Measurements from ENCODE around the gene XRCC1. TPM values are rescaled to one million over a fixed set of nuclear protein-coding genes. Genes with fewer than 3 reads are reported as not detected.
"Not testable (repeated sequence)": the region's sequence is repeated elsewhere in the genome, so short reads cannot be mapped to it uniquely, and the experiment has no call there.

Gene XRCC1
- total RNA-seq, 4 donors from 2014 or later = 9.3 to 20.3 (median 16.7) TPM

DNA sequence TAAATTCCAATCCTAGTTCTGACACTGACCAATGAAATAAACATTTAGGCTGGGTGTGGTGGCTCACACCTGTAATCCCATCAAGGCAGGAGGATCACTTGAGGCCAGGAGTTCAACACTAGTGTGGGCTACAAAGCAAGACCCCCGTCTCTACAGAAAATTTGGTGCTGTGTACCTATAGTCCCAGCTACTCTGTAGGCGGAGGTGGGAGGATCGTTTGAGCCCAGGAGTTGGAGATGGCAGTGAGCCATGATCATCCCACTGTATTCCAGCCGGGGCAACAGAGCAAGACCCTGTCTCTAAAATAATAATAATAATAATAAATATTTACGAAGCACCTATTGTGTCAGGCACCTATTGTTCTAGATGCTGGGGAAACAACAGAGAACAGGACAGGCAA is 13.9 kb upstream of the XRCC1 start:
- peaks cover 0 to 25% of the 10 kb centered on the region in 2 donors for H3K36me3 ChIP-seq
- no peak for TF ChIP-seq POLR2A (IDR thresholded peaks at IDR 0.05)
- no peak for TF ChIP-seq CTCF (IDR thresholded peaks at IDR 0.05 in 4 of 5, conservative IDR thresholded peaks at IDR 0.05 in 1 of 5)

DNA sequence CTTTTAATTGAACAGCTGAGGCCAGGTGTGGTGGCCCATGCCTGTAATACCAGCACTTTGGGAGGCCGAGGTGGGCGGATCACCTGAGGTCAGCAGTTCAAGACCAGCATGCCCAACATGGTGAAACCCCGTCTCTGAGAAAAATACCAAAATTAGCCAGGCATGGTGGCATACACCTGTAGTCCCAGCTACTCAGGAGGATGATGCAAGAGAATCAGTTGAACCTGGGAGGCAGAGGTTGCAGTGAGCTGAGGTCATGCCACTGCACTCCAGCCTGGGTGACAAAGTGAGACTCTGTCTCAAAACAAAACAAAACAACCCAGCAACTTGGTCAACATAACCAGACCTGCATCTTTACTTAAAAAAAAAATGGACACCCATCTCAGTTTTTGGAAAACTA is 11.7 kb upstream of the XRCC1 start:
- in situ Hi-C loops (cut with MboI; ENCODE audit: low sequenced_read_pairs in 4 of 4); ATAC-seq; DNase-seq; H3K27me3 ChIP-seq; H3K36me3 ChIP-seq; intact Hi-C loops (cut with DNase I; ENCODE audit: low total_unique reads); H3K9me3 ChIP-seq; H3K27ac ChIP-seq; H3K4me1 ChIP-seq; H3K4me3 ChIP-seq: not testable (repeated sequence)

More for the DNA sequence above, 13.9 kb upstream of the XRCC1 start:
- H3K27me3 ChIP-seq = no peaks in the 10 kb centered on the region
- H3K9me3 ChIP-seq = no peaks in the 10 kb centered on the region
- H3K27ac ChIP-seq = no peak overlapping the region
- no peak for DNase-seq
- no peak for ATAC-seq
- H3K4me3 ChIP-seq = no peak overlapping the region
- in situ Hi-C loops (cut with MboI; ENCODE audit: low sequenced_read_pairs in 4 of 4) = no loop called here
- peaks cover 5 to 8% of the 10 kb centered on the region in 2 donors for H3K4me1 ChIP-seq
- intact Hi-C loops (cut with DNase I; ENCODE audit: low total_unique reads) = no loop called here

DNA sequence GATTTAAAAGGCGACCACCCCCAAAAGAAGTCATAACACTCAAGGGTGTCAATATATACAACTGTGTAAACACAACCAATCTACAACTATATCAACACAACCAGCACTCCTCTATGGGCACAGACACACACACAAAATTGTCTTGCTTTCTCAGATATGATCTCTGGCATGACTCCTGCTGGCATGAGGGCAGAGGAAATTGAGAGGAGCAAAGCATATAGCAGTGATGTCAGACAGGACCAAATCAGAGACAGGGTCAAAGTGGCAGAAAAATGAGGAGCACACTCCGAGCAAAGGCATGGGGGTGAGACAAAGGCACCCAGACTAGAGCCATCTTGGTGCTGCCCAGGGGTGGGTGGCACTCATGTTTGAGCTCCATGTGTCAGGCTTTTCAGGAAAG is 11.0 kb upstream of the XRCC1 start:
- Histone ChIP-seq H3K27ac (no peak overlapping the region), H3K9me3 (no peaks in the 10 kb centered on the region), H3K36me3 (peaks cover 0 to 6% of the 10 kb centered on the region in 2 donors), H3K27me3 (no peaks in the 10 kb centered on the region), H3K4me1 (no peaks in the 10 kb centered on the region), H3K4me3 (no peak overlapping the region)
- in situ Hi-C loops (cut with MboI; ENCODE audit: low sequenced_read_pairs in 4 of 4) = no loop called here
- DNase-seq (no peak), ATAC-seq (no peak)
- intact Hi-C loops (cut with DNase I; ENCODE audit: low total_unique reads) = no loop called here
- TF ChIP-seq POLR2A (IDR thresholded peaks at IDR 0.05) = no peak
- TF ChIP-seq CTCF (IDR thresholded peaks at IDR 0.05 in 4 of 5, conservative IDR thresholded peaks at IDR 0.05 in 1 of 5) = no peak

- DNase-seq (no peak), ATAC-seq (no peak)
- intact Hi-C loops (cut with DNase I; ENCODE audit: low total_unique reads) = no loop called here
- in situ Hi-C loops (cut with MboI; ENCODE audit: low sequenced_read_pairs in 4 of 4) = no loop called here
- Histone ChIP-seq H3K9me3 (no peaks in the 10 kb centered on the region), H3K27me3 (no peaks in the 10 kb centered on the region), H3K4me1 (no peaks in the 10 kb centered on the region), H3K27ac (no peak overlapping the region), H3K36me3 (no peaks in the 10 kb centered on the region), H3K4me3 (no peak overlapping the region)
- TF ChIP-seq CTCF (IDR thresholded peaks at IDR 0.05 in 4 of 5, conservative IDR thresholded peaks at IDR 0.05 in 1 of 5) = no peak
- no peak for TF ChIP-seq POLR2A (IDR thresholded peaks at IDR 0.05)
Observed at GRCh38 chr19:43584484-43584883, 9.2 kb upstream of the XRCC1 start.

- no peak for TF ChIP-seq POLR2A (IDR thresholded peaks at IDR 0.05)
- TF ChIP-seq CTCF (IDR thresholded peaks at IDR 0.05 in 4 of 5, conservative IDR thresholded peaks at IDR 0.05 in 1 of 5) = no peak
- in situ Hi-C loops (cut with MboI; ENCODE audit: low sequenced_read_pairs in 4 of 4) = no loop called here
Observed at GRCh38 chr19:43582495-43582894, 7.2 kb upstream of the XRCC1 start.

More at GRCh38 chr19:43582495-43582894, 7.2 kb upstream of the XRCC1 start:
- H3K27me3 ChIP-seq = no peaks in the 10 kb centered on the region
- intact Hi-C loops (cut with DNase I; ENCODE audit: low total_unique reads) = no loop called here
- DNase-seq (no peak), ATAC-seq (no peak)
- no peaks in the 10 kb centered on the region for H3K36me3 ChIP-seq
- H3K9me3 ChIP-seq = no peaks in the 10 kb centered on the region
- H3K4me1 ChIP-seq = no peaks in the 10 kb centered on the region
- H3K27ac ChIP-seq = no peak overlapping the region
- H3K4me3 ChIP-seq = no peak overlapping the region
